HFF-Myc (cell line): ENCODE measurements around the gene CHMP4B.

ENCODE experiments used
- DNase-seq: peaks from one replicate; pipeline ENCODE4 v3.0.0-alpha.2; 2011; ENCODE audit warnings: low read depth; ENCODE audit errors: extremely low read depth
- H3K4me3 ChIP-seq: replicated peaks from 2 replicates; pipeline ENCODE4 v1.5.1; 2011; ENCODE audit warnings: low read depth, mild to moderate bottlenecking, control low read depth, low read length
- TF ChIP-seq, protein P1 (sequence below): IDR thresholded peaks from 2 replicates; pipeline ENCODE4 v1.5.1; 2012; ENCODE audit warnings: mild to moderate bottlenecking, low read depth, low read length, control low read depth; ENCODE audit errors: missing control alignments

Gene CHMP4B

DNA sequence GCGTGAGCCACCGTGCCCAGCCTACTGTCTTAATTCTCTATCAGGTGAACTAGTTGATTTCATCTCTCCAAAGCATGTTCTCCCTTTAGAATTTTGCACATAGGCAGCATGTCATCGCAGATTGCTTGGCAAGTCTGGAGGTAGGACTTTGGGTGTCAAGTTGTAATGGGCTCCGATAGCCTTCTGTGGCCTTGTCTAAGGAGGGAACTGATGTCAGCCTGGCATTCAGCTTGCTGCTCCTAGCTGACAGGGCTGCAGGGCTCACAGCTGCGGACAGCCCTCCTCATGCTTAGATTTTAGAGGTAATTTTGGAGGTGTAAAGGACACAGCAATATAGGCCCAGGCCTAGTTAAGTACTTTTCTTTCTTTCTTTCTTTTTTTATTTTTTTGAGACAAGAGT is 11.3 kb downstream of the CHMP4B start:
- H3K4me3 ChIP-seq = no peak overlapping the region
- DNase-seq = no peak
- TF ChIP-seq, protein P1, sequence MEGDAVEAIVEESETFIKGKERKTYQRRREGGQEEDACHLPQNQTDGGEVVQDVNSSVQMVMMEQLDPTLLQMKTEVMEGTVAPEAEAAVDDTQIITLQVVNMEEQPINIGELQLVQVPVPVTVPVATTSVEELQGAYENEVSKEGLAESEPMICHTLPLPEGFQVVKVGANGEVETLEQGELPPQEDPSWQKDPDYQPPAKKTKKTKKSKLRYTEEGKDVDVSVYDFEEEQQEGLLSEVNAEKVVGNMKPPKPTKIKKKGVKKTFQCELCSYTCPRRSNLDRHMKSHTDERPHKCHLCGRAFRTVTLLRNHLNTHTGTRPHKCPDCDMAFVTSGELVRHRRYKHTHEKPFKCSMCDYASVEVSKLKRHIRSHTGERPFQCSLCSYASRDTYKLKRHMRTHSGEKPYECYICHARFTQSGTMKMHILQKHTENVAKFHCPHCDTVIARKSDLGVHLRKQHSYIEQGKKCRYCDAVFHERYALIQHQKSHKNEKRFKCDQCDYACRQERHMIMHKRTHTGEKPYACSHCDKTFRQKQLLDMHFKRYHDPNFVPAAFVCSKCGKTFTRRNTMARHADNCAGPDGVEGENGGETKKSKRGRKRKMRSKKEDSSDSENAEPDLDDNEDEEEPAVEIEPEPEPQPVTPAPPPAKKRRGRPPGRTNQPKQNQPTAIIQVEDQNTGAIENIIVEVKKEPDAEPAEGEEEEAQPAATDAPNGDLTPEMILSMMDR = no peak

DNA sequence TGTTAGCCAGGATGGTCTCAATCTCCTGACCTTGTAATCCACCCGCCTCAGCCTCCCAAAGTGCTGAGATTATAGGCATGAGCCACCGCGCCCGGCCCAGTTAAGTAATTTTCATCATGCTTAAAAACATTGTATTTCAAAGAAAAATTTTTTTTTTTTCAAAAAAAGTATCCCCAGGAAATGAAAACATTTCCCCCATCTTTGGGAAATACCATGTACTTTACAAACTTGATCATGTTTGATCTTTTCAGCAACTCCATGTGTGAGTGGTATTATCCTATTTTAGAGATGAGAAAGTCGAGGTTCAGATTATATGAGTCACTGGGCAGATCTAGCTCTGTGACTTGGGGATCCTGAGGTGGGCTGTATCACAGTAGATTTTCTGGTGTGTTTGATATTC is 11.8 kb downstream of the CHMP4B start:
- H3K4me3 ChIP-seq = no peak overlapping the region
- DNase-seq = no peak
- TF ChIP-seq, protein P1 = no peak

DNA sequence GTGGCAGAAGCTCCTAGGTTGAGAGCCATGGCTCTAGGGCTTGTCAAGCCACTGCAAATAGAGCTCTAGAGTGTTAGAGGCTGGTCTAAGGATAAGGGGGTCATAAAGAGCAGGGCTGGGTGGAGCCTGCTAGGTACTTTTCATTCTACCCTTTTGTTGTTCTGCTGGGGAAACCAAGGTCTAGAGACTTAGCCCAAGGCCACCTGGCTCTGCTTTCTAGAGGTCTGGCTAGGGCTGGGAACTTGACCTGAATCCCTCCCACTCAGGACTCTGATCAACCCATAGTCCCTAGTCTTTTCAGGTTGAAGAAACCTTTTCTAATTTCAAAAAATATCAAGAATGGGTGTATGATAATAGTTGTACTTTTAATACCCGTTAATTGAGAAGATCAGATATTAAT is 13.7 kb downstream of the CHMP4B start:
- no peak overlapping the region for H3K4me3 ChIP-seq
- TF ChIP-seq, protein P1 = no peak
- DNase-seq = no peak

DNA sequence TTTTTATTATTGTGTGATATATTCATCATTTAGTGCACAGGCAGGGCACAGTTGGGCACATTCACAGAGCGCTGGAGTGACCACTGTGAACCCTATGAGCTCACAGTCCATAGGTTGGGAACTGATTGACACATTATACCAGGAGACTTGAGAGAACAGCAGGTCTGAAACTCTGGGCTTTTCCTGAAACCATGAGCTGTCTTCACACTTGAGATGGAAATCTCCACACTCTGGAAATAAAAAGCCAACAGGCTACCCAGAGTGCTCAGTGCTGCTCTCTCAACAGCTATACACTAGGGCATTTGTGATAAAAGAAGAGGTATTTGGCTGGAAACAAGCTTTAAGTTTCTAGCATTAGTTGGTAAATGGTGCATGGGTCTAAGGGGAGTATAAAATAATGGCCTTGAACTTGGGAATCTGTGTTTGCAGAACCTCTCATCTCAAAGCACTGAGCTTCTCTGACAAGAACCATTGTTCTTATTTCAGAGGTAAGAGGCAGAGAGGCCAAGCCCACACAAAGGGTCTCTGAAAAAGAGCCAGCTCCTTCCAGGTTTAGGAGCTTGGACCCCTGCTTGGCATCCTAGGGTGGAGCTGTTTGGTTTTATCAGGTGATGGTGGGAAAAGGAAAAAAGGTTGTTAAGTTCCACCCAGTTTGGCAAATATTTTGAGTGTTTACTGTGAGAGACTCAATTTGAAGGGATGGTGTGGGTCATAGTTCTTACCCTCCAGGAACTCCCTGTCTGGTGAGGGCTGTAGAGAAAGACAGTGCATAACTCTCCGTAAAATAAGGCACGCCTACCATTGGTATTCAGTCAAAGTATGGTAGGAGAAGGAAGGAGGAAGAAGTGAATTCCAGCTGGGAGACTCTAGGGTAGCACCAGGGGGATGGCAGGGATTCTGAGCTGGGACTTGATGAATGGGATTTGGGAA is 14.5 kb downstream of the CHMP4B start:
- TF ChIP-seq, protein P1 = no peak
- DNase-seq = no peak
- no peak overlapping the region for H3K4me3 ChIP-seq

DNA sequence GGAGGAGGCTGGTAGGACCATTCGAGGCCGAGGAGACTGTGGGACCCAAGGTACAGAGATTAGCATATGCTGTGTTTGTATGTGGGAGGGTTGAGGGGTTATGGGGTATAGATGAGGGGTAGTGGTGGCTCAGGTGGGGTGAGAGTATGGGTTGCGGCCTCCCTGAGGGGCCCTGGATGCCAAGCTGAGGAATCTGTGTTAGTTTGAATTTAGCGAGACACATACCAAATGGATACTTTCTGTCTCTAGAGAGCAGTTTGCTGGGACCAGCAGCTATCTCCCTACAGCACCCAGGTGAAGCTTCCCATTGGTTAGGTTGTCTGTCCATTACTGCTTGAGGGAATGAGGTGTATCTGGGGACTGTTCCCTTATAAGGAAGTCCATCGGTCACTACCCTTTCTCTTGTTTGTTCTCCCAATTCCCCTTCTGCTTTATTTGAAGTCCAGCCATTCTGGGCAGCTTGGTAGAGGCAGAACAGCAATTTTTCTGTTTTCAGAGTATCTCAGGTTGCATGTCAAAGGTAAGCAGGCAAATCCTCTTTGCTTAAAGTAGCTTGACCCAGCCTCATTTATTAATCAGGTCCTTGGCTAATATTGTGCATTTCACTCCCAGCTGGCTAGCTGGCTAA is 15.2 kb downstream of the CHMP4B start:
- no peak for DNase-seq
- H3K4me3 ChIP-seq = no peak overlapping the region
- TF ChIP-seq, protein P1 = no peak

DNA sequence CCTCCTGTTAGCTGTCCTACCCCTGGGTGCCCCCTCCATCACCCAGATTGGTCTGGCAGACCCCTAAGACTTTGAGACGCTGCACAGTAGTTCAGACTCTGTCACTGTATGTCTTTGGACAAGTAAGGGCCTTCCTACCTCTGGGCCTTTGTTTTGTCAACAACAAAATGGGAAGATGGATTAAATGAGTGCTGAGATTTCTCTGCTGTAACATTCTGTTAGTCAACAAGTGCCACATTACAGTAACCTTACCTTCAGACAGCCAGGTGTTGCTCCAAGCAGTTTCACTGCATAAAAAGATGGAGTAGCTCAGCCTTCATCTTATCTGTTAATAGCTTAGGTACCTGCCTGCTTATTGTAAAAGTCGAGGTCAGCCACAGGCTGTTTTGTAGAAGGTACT is 16.0 kb downstream of the CHMP4B start:
- no peak overlapping the region for H3K4me3 ChIP-seq
- no peak for DNase-seq
- TF ChIP-seq, protein P1 = no peak
